Activated CD8-positive, alpha-beta T cell treated with anti-CD3 and anti-CD28 coated beads for 36 hours (primary cell): ENCODE measurements around the gene C1orf21. TPM values are rescaled to one million over a fixed set of nuclear protein-coding genes. Genes with fewer than 3 reads are reported as not detected.
"Not testable (repeated sequence)": the region's sequence is repeated elsewhere in the genome, so short reads cannot be mapped to it uniquely, and the experiment has no call there.

Source experiments
- ATAC-seq: fragments of 200-7000 bp; cut with Tn5 transposase; one replicate; pipeline ENCODE4 v1.10.0; 2021; ENCODE audit warnings: mild to moderate bottlenecking, moderate library complexity
- CTCF ChIA-PET: fragments of 350-600 bp; sonication (Branson Sonifier 250); formaldehyde crosslinking; loops from one replicate; lab custom pipeline; 2021; ENCODE audit warnings: antibody characterized with exemption; lab: Charles Lee
- POLR2A ChIA-PET: fragments of 350-600 bp; sonication (Branson Sonifier 250); formaldehyde crosslinking; loops from one replicate; lab custom pipeline; 2021; ENCODE audit warnings: antibody characterized with exemption; lab: Charles Lee
- DNase-seq: peaks from one replicate; pipeline ENCODE4 v3.0.0-alpha.2; 2020
- H3K27ac Mint-ChIP-seq: one replicate; pipeline ENCODE4 v1.8.0; 2021; ENCODE audit warnings: mild to moderate bottlenecking, mixed read lengths
- H3K27me3 Mint-ChIP-seq: one replicate; pipeline ENCODE4 v1.8.0; 2021; ENCODE audit warnings: mixed read lengths
- H3K36me3 Mint-ChIP-seq: one replicate; pipeline ENCODE4 v1.8.0; 2021; ENCODE audit warnings: low read depth, mixed read lengths
- H3K4me1 Mint-ChIP-seq: one replicate; pipeline ENCODE4 v1.8.0; 2021; ENCODE audit warnings: low read depth, mixed read lengths
- H3K4me3 Mint-ChIP-seq: one replicate; pipeline ENCODE4 v1.8.0; 2021; ENCODE audit warnings: mild to moderate bottlenecking, moderate library complexity, mixed read lengths
- H3K9me3 Mint-ChIP-seq: one replicate; pipeline ENCODE4 v1.8.0; 2021; ENCODE audit warnings: mixed read lengths
- CTCF ChIP-seq: fragments of 200-600 bp; IDR thresholded peaks from one replicate; pipeline ENCODE4 v1.8.0; 2022; ENCODE audit warnings: antibody characterized with exemption, mild to moderate bottlenecking
- intact Hi-C: fragments of 100-400 bp; cut with micrococcal nuclease; formaldehyde crosslinking; loops from one replicate; pipeline ENCODE4 v1.10.0; 2022
- total RNA-seq, 2 experiments: library from RNA; stranded (reverse); gene quantifications; one replicate each; pipeline ENCODE4 v1.2.3, GENCODE V29; 2021

The C1orf21 gene
- 1 to 10 TPM; 3.8 to 4.6 TPM for total RNA-seq

GRCh38 chr1:184386312-184387068, at the start of gene C1orf21:
Gene C1orf21, plus strand, starts transcription at chr1:184387029. Its CDS starts 90,481 bp downstream, at chr1:184477510.
- TF ChIP-seq CTCF: no peak
- ATAC-seq: peak; percentile 95
- ChIA-PET CTCF (interaction anchor here (1.3 kb wide), 1 partner anchor 105 kb away, joined by 3 read pairs; no protein-coding TSS in a partner anchor), POLR2A (no interaction called here)
- Mint-ChIP-seq H3K4me1 (peaks cover 17% of the 10 kb centered on the region), H3K27me3 (peaks cover 47% of the 10 kb centered on the region), H3K36me3 (no peaks in the 10 kb centered on the region), H3K9me3 (no peaks in the 10 kb centered on the region), H3K27ac (peak within 1 kb of the TSS; percentile 41), H3K4me3 (peak within 1 kb of the TSS; percentile 78)
- peak; percentile 81 for DNase-seq
- intact Hi-C loops: no loop called here

- intact Hi-C loops, H3K9me3 Mint-ChIP-seq, POLR2A ChIA-PET, H3K4me1 Mint-ChIP-seq, DNase-seq, ATAC-seq, H3K4me3 Mint-ChIP-seq, H3K27me3 Mint-ChIP-seq, CTCF ChIA-PET, H3K36me3 Mint-ChIP-seq, H3K27ac Mint-ChIP-seq: not testable (repeated sequence)
These were observed 49.0 kb upstream of the C1orf21 start for GRCh38 chr1:184337865-184338264.

GRCh38 chr1:184340984-184341383, 45.8 kb upstream of the C1orf21 start:
- intact Hi-C loops: no loop called here
- CTCF ChIA-PET: no interaction called here
- no peak for TF ChIP-seq CTCF
- no peak overlapping the region for H3K27ac Mint-ChIP-seq
- POLR2A ChIA-PET: no interaction called here
- no peaks in the 10 kb centered on the region for H3K4me1 Mint-ChIP-seq
- peaks cover 1% of the 10 kb centered on the region for H3K27me3 Mint-ChIP-seq
- no peak overlapping the region for H3K4me3 Mint-ChIP-seq
- no peaks in the 10 kb centered on the region for H3K9me3 Mint-ChIP-seq
- DNase-seq (no peak), ATAC-seq (no peak)
- H3K36me3 Mint-ChIP-seq: no peaks in the 10 kb centered on the region

GRCh38 chr1:184350573-184350972, 36.3 kb upstream of the C1orf21 start:
- intact Hi-C loops: no loop called here
- ATAC-seq: no peak

GRCh38 chr1:184351416-184351975, 35.3 kb upstream of the C1orf21 start:
- Mint-ChIP-seq H3K9me3 (no peaks in the 10 kb centered on the region), H3K4me3 (no peak overlapping the region), H3K27me3 (peaks cover 12% of the 10 kb centered on the region), H3K27ac (no peak overlapping the region), H3K4me1 (no peaks in the 10 kb centered on the region), H3K36me3 (no peaks in the 10 kb centered on the region)
- DNase-seq (no peak), ATAC-seq (no peak)
- intact Hi-C loops: no loop called here
- TF ChIP-seq CTCF: no peak
- ChIA-PET CTCF (no interaction called here), POLR2A (interaction anchor here (0.6 kb wide), 1 partner anchor 647 kb away, joined by 3 read pairs; no protein-coding TSS in a partner anchor)

More at GRCh38 chr1:184350573-184350972, 36.3 kb upstream of the C1orf21 start:
- Mint-ChIP-seq H3K27ac (no peak overlapping the region), H3K4me3 (no peak overlapping the region), H3K4me1 (no peaks in the 10 kb centered on the region), H3K27me3 (peaks cover 12% of the 10 kb centered on the region), H3K9me3 (no peaks in the 10 kb centered on the region), H3K36me3 (no peaks in the 10 kb centered on the region)
- POLR2A ChIA-PET: no interaction called here
- TF ChIP-seq CTCF: no peak
- CTCF ChIA-PET: no interaction called here
- no peak for DNase-seq
